Stimulated activated naive CD8-positive, alpha-beta T cell treated with anti-CD3 and anti-CD28 coated beads, Interleukin-15, amount 100 ng/mL, for 72 hours (primary cell): ENCODE results near the gene NDOR1.

Source experiments
- ATAC-seq: fragments of 150-1000 bp; cut with Tn5 transposase; 2 replicates; pipeline ENCODE4 v1.10.0; 2021; ENCODE audit warnings: mild to moderate bottlenecking, moderate library complexity
- DNase-seq, 2 donors: peaks; one replicate each; pipeline ENCODE4 v3.0.0; 2021 to 2022
- H3K27ac Mint-ChIP-seq, 2 donors: one replicate each; pipeline ENCODE4 v1.8.0; 2022; ENCODE audit warnings: mild to moderate bottlenecking in 2 of 2, mixed read lengths in 2 of 2, moderate library complexity in 2 of 2
- H3K27me3 Mint-ChIP-seq: one replicate; pipeline ENCODE4 v1.8.0; 2022; ENCODE audit warnings: mixed read lengths
- H3K4me1 Mint-ChIP-seq: one replicate; pipeline ENCODE4 v1.8.0; 2022; ENCODE audit warnings: mild to moderate bottlenecking, mixed read lengths
- H3K4me3 Mint-ChIP-seq, 2 donors: one replicate each; pipeline ENCODE4 v1.8.0; 2022; ENCODE audit warnings: mild to moderate bottlenecking in 2 of 2, mixed read lengths in 2 of 2, moderate library complexity in 1 of 2
- H3K9me3 Mint-ChIP-seq, 2 donors: one replicate each; pipeline ENCODE4 v1.8.0; 2022; ENCODE audit warnings: mixed read lengths in 2 of 2

Gene NDOR1

GRCh38 chr9:137173796-137174664 is 31.5 kb upstream of the NDOR1 start:
- H3K4me1 Mint-ChIP-seq = peaks cover 28% of the 10 kb centered on the region
- H3K27ac Mint-ChIP-seq = no peak overlapping the region
- ATAC-seq (no peak), DNase-seq (no peak)
- H3K9me3 Mint-ChIP-seq = no peaks in the 10 kb centered on the region
- H3K4me3 Mint-ChIP-seq = no peak overlapping the region
- peaks cover 56% of the 10 kb centered on the region for H3K27me3 Mint-ChIP-seq

GRCh38 chr9:137174722-137175293 is 30.7 kb upstream of the NDOR1 start:
- H3K4me3 Mint-ChIP-seq = no peak overlapping the region

GRCh38 chr9:137175345-137175961 is 30.0 kb upstream of the NDOR1 start:
- DNase-seq (no peak), ATAC-seq (no peak)
- H3K4me1 Mint-ChIP-seq = peaks cover 26% of the 10 kb centered on the region
- peaks cover 45% of the 10 kb centered on the region for H3K27me3 Mint-ChIP-seq
- H3K27ac Mint-ChIP-seq = no peak overlapping the region
- no peaks in the 10 kb centered on the region for H3K9me3 Mint-ChIP-seq
- H3K4me3 Mint-ChIP-seq = no peak overlapping the region

More at GRCh38 chr9:137174722-137175293, 30.7 kb upstream of the NDOR1 start:
- ATAC-seq = peak; percentile 31
- Mint-ChIP-seq H3K27me3 (peaks cover 51% of the 10 kb centered on the region), H3K4me1 (peaks cover 26% of the 10 kb centered on the region), H3K27ac (no peak overlapping the region), H3K9me3 (no peaks in the 10 kb centered on the region)
- no peak for DNase-seq

- Mint-ChIP-seq H3K9me3 (no peaks in the 10 kb centered on the region), H3K27ac (no peak overlapping the region), H3K4me3 (no peak overlapping the region), H3K27me3 (peaks cover 34% of the 10 kb centered on the region), H3K4me1 (peaks cover 26% of the 10 kb centered on the region)
- DNase-seq = no peak
- ATAC-seq = peak; percentile 29
These were observed 29.0 kb upstream of the NDOR1 start for GRCh38 chr9:137176302-137177182.

GRCh38 chr9:137178201-137178938 is 27.1 kb upstream of the NDOR1 start:
- no peaks in the 10 kb centered on the region for H3K9me3 Mint-ChIP-seq
- ATAC-seq (no peak), DNase-seq (no peak)
- peaks cover 22% of the 10 kb centered on the region for H3K4me1 Mint-ChIP-seq
- H3K4me3 Mint-ChIP-seq = no peak overlapping the region
- H3K27me3 Mint-ChIP-seq = peaks cover 16% of the 10 kb centered on the region
- peak overlapping the region in 1 of 2 donors; percentile 78 for H3K27ac Mint-ChIP-seq

GRCh38 chr9:137178939-137179630 is 26.4 kb upstream of the NDOR1 start:
- no peaks in the 10 kb centered on the region for H3K9me3 Mint-ChIP-seq
- H3K4me1 Mint-ChIP-seq = peaks cover 20% of the 10 kb centered on the region
- no peak for ATAC-seq
- H3K4me3 Mint-ChIP-seq = no peak overlapping the region
- peak overlapping the region in 1 of 2 donors; percentile 42 for H3K27ac Mint-ChIP-seq
- DNase-seq = no peak
- H3K27me3 Mint-ChIP-seq = peaks cover 9% of the 10 kb centered on the region

- peaks cover 20% of the 10 kb centered on the region for H3K4me1 Mint-ChIP-seq
- H3K9me3 Mint-ChIP-seq = no peaks in the 10 kb centered on the region
- H3K4me3 Mint-ChIP-seq = no peak overlapping the region
- peaks cover 9% of the 10 kb centered on the region for H3K27me3 Mint-ChIP-seq
- peak overlapping the region in 1 of 2 donors; percentile 50 for H3K27ac Mint-ChIP-seq
- DNase-seq (no peak), ATAC-seq (no peak)
These were observed 25.7 kb upstream of the NDOR1 start for GRCh38 chr9:137179761-137180160.

GRCh38 chr9:137180491-137180890 is 25.0 kb upstream of the NDOR1 start:
- no peak for DNase-seq
- Mint-ChIP-seq H3K9me3 (no peaks in the 10 kb centered on the region), H3K27ac (no peak overlapping the region), H3K27me3 (peaks cover 5% of the 10 kb centered on the region), H3K4me1 (peaks cover 17% of the 10 kb centered on the region), H3K4me3 (no peak overlapping the region)
- no peak for ATAC-seq

GRCh38 chr9:137181680-137182079 is 23.8 kb upstream of the NDOR1 start:
- no peaks in the 10 kb centered on the region for H3K27me3 Mint-ChIP-seq
- H3K4me1 Mint-ChIP-seq = peaks cover 25% of the 10 kb centered on the region
- no peaks in the 10 kb centered on the region for H3K9me3 Mint-ChIP-seq
- H3K4me3 Mint-ChIP-seq = no peak overlapping the region
- ATAC-seq (no peak), DNase-seq (no peak)
- no peak overlapping the region for H3K27ac Mint-ChIP-seq

- no peaks in the 10 kb centered on the region for H3K27me3 Mint-ChIP-seq
- ATAC-seq = no peak
- no peak for DNase-seq
- H3K9me3 Mint-ChIP-seq = no peaks in the 10 kb centered on the region
- no peak overlapping the region for H3K4me3 Mint-ChIP-seq
- peak overlapping the region in 1 of 2 donors; percentile 85 for H3K27ac Mint-ChIP-seq
- H3K4me1 Mint-ChIP-seq = peaks cover 36% of the 10 kb centered on the region
These were observed 22.7 kb upstream of the NDOR1 start for GRCh38 chr9:137182836-137183235.

- H3K4me1 Mint-ChIP-seq = peaks cover 39% of the 10 kb centered on the region
- ATAC-seq (no peak), DNase-seq (no peak)
- H3K4me3 Mint-ChIP-seq = no peak overlapping the region
- no peaks in the 10 kb centered on the region for H3K9me3 Mint-ChIP-seq
- no peaks in the 10 kb centered on the region for H3K27me3 Mint-ChIP-seq
- H3K27ac Mint-ChIP-seq = peak overlapping the region; percentile 31 to 92
These were observed 21.4 kb upstream of the NDOR1 start for GRCh38 chr9:137183980-137184595.

GRCh38 chr9:137184881-137185660 is 20.4 kb upstream of the NDOR1 start:
- Mint-ChIP-seq H3K4me3 (peak overlapping the region in 1 of 2 donors; percentile 18), H3K27ac (peak overlapping the region in 1 of 2 donors; percentile 92), H3K27me3 (no peaks in the 10 kb centered on the region), H3K4me1 (peaks cover 48% of the 10 kb centered on the region), H3K9me3 (no peaks in the 10 kb centered on the region)
- ATAC-seq (no peak), DNase-seq (no peak)

- Mint-ChIP-seq H3K9me3 (no peaks in the 10 kb centered on the region), H3K27ac (no peak overlapping the region), H3K4me3 (peak overlapping the region in 1 of 2 donors; percentile 10), H3K4me1 (peaks cover 57% of the 10 kb centered on the region), H3K27me3 (no peaks in the 10 kb centered on the region)
- DNase-seq (no peak), ATAC-seq (no peak)
These were observed 19.6 kb upstream of the NDOR1 start for GRCh38 chr9:137185921-137186320.
